Activated CD4-positive, CD25-positive, alpha-beta regulatory T cell treated with anti-CD3 and anti-CD28 coated beads, Interleukin-2, amount 50 U/mL, for 24 hours (primary cell): ENCODE results near the gene USP36.
"Not testable (repeated sequence)": the region's sequence is repeated elsewhere in the genome, so short reads cannot be mapped to it uniquely, and the experiment has no call there.

Source experiments
- ATAC-seq, 2 donors: fragments of 150-1000 bp; cut with Tn5 transposase; one replicate each; pipeline ENCODE4 v1.10.0; 2021; ENCODE audit warnings: mild to moderate bottlenecking in 1 of 2, moderate library complexity in 1 of 2

USP36 gene

DNA sequence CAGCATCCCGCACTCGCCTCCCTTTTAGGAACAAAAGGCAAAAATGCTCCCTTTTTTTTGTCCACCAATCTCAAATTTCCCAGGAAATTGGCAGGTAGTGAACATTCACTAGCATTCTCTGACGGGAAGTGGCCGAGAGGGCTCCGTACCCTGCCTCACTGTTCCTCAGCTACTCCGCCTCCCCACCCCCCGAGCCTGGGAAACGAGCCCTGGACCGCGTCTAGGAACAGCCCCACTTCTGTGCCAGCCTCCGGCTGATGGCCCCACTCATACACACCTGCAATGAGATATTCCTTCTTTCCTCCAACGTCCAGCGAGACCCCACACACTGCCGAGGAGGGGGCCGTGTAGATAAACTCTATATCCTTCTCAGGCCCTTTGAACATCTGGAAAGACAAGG, 30.0 kb upstream of the USP36 start:
- ATAC-seq, result no peak

DNA sequence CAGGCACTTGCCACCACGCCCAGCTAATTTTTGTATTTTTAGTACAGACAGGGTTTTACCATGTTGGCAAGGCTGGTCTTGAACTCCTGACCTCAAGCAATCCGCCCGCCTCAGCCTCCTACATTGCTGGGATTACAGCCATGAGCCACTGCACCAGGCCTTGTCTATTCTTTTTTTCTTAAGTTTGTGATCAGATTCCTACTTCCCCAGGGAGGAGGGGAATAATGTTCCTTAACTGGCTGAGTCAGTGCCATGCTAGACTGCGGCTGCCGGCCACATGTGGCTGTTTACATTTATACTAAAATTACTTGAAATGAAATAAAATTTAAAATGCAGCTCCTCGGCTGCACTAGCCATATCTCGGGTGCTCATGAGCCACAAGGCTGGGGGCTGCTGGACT, 27.8 kb upstream of the USP36 start:
- no peak for ATAC-seq

DNA sequence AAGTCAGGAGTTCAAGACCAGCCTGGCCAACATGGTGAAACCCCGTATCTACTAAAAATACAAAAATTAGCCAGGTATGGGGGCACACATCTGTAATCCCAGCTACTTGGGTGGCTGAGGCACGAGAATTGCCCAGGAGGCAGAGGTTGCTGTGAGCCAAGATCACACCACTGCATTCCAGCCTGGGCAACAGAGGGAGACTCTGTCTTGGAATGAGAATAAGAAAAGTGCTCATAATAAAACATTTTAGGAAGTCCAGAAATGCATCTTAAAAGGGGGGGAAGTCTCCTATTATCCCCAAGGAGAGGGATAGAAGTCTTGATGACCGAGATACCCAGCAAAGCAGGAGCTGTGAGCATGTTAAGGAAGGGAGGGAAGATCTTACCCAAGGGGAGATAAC, 26.4 kb upstream of the USP36 start:
- ATAC-seq, result not testable (repeated sequence)

DNA sequence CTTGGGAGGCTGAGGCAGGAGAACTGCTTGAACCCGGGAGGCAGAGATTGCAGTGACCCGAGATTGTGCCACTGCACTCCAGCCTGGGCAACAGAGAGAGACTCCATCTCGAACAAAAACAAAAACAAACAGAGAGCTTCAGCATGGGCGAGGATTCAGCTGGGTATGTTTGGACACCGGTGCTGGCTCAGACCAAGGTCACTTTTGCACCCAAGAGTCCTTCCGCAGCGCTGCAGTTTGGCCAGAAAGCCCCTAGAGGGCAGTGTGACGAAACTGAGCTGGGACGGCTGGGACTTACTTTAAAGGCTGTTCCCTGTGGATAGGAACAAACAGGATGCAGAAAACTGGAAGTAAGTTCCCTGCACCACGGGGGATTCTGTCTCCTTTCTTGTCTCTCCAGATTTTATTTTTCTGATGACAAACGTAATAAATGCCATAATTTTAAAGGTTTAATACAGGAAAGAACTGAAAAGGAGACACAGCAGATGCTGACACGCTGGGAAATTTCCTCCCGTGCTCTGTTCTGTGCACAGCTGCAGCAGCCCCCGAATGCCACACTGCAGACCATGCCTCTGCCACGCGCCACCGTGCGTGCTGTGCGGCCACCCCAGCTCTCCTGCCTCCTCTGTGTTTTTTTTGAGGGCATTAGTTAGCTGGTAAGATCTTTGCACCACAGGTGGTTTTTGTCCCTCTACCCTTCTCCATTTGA, 25.2 kb upstream of the USP36 start:
- no peak for ATAC-seq

DNA sequence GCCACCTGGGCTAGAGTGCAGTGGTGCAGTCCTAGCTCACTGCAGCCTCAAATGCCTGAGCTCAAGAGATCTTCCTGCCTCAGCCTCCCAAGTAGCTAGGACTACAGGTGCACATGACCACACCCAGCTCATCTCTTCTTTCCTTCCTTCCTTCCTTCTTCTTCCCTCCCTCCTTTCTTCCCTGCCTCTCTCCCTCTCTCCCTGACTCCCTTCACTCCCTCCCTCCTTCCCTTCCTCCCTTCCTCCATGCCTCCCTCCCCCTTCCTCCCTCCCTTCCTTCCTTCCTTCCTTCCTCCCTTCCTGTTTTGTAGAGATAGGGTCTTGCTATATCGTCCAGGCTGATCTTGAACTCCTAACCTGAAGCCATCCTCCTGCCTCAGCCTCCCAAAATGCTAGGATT, 23.5 kb upstream of the USP36 start:
- ATAC-seq, result no peak

DNA sequence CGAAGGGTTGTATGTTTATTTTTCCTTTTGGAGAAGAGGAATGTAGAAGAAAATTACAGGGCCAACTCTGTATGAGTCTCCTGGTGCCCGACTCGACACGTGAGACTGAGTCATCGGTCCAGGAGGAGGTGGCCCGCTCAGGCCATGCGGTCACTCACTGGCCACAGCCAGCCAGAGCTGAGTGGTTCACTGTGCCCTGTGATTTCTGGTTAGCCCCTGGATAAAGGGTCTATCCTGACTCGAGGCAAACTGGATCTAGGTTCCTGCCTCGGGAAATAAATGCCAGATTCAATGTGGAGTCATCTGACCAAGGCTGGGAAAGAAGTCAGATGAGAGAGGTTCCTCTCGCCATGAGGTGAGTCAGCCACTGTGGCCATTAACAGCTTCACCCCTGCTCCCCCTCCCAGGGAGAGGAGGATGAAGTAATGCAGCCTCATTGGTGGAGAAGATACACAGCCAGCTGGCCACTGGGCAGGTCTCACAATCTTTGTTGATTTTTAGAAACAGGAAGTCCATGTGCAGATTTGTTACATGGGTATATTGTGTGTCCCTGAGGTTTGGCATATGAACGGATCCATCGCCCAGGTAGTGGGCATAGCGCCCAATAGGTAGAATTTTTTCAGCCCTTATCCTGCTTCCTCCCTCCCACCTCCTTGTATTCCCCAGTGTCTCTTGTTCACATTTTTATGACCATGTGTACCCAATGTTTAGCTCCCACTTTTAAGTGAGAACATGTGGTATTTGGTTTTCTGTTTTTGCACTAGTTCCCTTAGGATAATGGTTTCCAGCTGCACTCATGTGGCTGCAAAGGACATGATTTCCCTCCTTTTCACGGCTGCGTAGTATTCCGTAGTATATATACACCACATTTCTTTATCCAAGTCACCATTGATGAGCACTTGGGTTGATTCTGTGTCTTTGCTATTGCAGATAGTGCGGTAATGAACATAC, 21.7 kb upstream of the USP36 start:
- ATAC-seq, result no peak

DNA sequence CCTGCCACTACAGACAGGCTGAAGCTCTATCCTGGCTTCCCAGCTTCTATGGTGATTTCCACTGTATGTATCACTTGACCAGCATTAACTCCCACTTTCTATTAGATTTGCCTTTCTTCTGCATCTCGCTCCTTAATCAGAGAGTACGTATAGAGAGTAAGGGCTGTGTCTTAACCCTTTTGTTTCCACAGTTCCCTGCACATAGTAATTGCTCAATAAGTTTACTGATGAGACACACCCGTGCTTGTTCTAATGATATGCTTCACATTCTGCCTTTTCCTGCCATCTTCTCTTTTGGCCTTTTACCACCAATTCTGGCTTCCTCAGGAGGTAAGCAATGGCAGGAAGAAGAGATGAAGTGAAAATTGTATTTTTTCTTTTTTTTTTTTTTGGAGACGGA, 20.6 kb upstream of the USP36 start:
- no peak for ATAC-seq

DNA sequence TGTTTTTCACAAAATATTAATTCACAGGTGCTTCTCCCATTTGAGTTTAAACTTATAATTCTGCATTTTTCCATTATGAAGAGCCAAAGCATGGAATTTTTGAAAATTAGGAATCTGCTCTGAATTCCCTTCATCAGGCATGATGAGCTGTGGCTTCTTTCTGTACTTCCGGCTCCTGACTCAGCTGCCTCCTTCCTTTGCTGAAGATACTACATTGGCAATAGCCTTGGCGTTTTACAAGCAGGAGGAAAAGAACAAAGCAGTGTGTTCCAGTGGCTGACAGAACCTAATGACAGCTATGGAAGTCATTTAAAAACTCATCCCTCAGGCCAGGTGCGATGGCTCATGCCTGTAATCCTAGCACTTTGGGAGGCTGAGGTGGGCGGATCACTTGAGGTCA, 18.4 kb upstream of the USP36 start:
- ATAC-seq, result no peak

DNA sequence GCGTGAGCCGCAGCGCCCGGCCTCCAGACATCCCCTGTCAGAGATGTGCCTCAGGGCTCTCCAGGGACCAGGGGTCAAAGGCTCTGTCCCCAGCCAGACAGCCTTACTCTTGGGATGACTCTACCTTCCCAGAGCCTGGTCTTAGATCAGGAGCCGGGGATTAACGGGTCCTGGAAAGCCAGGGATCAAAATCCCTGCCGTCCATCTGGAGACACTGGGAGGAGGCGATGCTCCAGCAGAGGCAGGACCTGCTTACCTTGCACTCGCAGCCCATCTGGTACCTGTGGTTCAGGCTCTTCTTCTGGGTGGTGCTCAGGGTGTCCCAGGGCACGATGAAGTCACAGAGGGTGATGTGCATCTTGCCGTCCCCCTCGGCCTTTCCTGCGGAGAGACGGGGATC, 16.7 kb upstream of the USP36 start:
- no peak for ATAC-seq

DNA sequence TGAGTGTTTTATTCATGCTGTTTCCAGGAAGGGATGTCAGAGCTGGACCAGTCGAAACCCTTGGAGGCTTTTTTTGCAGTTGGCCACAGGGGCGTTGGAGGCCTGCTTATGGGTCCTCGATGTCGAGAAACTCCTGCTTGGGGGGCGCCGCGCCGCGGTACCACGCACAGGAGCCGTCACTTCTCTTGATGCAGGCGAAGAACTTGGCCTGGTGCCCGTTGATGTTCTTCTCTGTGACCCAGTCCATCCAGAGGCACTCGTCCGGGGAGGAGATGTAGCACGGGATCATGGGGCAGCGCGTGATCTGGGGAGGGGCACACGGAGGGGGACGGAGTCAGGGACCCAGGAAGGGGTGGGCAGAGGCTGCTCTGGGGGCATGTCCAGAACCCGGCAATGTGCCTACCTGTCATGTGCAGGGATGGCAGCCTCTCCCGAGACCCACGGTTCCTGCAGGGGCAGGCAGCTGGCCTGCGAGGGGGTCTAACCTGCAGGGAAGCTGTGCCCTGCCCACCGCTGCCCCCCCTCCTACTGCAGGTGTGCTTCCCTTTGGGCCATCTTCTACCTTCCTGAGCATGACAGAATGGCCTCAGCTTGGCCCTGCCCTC, 15.0 kb upstream of the USP36 start:
- peak in 1 of 2 donors; percentile 13 for ATAC-seq

DNA sequence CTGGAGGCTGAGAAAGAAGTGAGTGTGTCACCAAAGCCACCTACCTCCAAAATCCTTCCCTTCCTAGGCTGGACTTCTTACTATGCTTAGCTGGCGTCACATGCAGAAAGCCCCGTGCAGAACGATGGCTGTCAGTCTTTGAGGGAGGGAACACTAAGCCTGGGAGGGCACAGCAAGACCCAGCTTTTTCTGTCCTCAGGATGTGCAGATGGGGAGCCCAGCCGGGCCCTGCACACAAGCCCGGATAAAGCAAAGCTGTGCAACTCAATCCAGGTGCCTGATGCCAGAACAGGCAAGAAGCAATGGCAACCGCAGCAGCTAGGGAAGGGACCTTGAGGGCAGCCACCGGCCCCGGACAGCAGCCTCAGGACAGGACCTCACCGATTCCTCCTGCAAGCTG, 13.9 kb upstream of the USP36 start:
- ATAC-seq, result no peak

DNA sequence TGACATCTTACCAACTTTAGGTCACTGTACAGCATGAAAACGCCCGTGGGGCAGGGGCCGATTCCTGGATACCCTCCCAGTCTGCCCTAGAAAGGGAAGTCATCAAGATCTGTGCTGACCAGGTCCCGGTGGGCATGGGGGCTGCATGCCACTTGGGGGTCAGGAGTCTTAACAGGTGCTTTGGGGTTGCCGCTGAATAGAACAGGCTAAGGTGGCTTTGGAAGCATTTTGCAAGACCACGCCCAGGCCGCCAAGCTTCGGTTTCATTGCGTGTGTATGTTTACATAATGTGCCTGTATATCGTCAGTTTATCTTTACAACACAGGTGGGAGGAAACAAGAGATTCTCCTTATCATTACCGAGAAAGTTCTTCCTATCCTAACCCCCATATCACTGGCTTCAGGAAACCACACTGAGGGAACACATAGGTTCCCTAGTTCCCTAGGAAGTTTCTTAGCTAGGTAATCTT, 13.3 kb upstream of the USP36 start:
- no peak for ATAC-seq

DNA sequence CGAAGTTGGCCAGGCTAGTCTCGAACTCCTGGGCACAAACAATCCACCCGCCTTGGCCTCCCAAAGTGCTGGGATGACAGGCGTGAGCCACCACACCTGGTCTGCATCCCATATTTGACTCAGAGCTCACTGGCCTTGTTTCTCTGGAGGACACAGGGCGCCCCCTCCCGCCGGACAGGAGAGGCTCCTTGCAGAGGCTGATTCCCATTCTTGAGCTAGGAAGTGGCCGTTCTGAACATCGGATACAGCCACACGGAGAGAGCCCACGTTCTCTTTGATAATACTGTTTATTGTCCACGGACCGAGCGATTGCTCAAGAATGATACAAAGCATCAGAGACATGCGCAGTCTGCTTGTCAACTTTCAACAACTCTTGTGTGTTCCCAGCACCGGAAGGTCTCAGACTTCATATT, 12.1 kb upstream of the USP36 start:
- ATAC-seq, result no peak

DNA sequence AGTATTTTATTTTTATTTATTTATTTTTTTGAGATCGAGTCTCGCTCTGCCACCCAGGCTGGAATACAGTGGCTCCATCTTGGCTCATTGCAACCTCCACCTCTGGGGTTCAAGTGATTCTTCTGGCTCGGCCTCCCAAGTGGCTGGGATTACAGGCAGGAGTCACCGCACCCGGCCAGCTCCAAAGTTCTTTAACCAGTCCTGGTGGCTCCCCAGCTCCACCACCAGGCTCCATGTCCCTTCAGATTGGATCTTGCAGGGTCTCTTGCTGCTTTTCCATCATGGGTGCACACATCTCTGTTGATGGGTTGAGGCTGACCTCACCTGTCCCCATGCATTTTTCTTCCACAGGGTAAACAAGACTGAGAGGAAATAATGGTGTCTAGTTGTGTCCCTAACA, 8.4 kb upstream of the USP36 start:
- no peak for ATAC-seq

DNA sequence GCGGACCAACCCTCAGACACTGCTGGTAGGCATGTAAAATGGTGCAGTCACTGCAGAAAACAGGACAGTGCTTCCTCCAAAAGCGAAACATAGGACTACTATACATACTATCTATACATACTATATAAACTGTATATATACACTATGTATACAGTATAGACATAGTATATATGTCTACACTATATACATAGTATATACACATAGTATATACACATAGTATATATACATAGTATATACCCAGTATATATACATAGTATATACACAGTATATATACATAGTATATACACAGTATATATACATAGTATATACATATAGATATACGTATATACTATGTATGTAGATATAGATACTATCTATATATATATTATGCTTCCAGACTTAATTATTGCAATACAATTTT, 6.4 kb upstream of the USP36 start:
- no peak for ATAC-seq

DNA sequence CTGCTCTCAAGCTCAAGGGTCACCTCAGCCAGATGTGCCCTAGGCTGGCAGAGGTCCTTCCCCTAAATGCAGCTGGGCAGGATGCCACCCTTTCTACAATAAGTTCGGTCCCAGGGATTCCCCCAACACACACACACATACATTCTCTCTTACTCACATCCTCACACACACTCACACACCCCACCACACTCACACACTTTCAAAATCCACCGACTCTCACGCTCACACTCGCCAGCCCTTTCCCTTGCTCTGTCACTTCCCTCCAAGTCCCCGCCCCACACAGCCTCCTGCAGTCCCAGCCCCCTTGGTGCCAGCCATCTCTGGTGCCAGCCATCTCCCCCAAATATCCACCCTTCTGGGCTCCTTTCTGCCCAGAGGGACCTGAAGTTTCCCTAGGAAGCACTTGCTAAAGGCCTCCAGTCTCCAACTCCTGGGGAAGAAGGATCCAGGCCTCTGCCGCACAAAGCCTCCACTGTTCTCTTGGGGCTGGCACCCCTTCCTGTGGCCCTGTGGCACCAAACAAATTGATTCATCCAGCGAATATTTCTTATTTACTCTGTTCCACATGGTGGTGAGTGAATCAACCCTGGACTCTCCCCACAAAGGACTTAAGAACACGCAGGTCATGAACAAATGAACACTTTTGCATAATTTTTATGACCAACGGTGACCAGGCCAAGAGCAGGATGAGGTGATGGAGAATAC, 3.8 kb upstream of the USP36 start:
- ATAC-seq, result no peak

DNA sequence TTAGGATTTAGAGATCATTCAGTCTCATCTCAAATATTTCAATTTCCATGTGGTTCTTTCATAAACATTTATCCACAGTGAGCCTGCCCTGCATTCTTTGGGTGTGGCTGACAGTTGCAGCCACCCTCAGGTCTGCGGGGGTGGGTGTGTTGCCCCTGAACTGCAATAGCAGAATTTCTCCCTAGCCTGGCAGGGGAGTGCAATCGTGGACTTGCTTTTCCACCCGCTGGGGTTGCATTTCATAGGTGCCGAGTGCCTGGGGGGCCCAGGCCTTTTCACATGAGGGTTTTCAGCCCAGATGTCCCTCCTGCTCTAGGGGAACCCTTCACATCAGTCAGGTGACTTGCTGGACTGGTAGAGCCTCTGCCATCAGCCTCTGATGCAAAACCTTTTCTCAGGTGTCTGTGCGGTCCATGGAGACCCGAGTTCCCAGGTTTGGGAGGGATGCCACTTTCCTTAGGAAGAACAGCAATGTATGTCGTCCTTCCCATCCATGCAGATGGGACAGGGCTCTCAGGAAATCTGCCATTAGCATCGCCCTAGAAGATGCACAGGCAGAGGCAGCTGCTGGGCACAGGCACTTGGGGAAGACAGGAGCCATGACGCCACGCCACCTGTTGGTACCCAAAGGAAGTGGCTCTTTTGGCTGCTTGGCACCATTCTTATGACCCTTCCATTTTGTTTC, 2.4 kb upstream of the USP36 start:
- ATAC-seq, result no peak

DNA sequence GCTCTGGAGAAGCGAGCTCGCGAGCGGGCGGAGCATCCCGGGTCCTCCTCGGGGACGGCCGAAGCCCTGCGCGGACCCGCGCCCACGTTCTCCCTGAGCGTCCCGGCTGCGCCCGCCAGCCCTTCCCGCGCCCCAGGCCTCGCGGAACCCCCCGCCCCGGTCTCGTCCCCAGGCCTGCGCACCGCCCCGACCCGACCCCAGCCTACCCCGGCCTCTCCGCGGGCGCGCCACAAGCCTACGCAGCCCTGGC, 159 bp downstream of the USP36 start:
- no peak for ATAC-seq

DNA sequence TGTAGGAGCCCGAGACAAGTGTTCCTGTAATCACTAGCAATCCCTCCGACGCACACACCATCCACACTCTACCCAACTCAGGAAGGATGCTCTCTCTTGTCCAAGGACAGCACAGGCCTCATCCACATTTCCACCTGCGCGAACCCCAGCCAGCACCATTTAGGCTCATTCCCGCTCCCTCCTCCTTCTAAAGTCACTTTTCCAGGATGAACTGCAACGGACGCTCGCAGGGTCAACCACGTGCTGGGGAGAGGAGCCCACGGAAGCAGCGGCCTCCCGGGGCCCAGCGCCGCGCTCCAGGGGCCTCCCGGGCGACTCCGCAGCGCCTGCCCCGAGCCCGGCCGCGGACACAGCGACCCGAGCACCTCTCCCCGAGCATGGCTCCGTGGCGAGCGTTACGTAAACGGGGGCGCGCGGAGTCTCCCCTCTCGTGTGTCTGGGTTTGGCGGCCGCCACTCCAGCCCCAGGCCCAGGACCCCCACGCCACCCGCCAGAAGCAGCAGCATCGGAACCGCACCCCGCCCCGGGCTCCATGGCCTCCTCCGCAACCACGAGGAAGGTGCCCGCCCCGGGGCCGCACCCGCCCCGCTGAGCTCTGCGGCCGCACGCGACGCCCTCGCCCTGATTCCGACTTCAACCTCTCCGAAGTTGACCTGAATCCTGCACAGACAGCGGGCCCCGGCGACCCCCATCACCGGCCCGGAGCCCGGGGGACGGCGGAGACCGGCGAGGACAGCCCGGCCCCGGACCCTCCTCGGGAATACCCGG, 668 bp downstream of the USP36 start:
- ATAC-seq, result peak; percentile 4 to 13

DNA sequence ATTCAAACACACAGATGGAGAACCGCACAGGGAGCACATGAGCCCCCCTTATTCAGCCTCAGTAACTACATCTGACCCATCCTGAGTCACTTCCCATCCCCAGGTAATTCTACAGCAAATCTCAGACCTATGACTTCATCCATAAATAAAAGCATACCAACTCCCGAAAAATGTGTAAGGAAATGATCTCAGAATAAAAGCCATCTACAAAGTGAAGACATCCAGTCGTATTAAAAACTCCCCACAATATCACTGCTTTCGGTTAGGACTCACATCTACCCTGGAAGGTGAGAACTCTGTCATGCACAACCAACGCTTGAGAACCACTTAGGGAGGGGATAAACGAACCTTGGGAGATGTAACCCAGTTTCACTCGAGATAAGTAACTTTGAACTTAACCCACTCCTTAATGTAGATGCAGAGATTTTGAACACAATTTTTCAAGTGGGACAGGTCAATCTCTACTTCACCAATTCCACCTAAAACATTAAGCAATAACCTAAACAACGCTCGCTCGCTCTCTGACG, 1.3 kb downstream of the USP36 start:
- no peak for ATAC-seq

DNA sequence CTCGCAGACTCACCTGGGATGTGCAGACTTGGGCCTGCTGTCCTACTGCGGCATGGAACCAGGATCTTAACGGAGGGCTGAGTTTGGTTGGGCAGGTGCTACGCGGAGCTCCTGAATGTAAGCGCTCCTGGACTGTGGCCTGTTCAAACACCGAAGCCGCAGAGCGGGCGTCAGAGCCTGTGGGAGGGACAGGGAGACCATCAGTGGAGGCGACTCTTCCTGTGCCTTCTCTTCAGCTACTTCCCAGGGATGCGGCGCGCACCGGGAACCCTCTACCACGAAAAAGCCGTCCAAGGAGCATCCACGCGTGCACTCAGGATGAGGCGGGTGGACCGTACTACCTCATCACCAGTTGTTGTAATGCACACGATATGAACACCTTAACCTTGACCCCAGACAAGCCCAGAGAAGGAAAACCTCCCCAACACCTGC, 2.0 kb downstream of the USP36 start:
- no peak for ATAC-seq
